BJ (cell line): ENCODE measurements around the gene PVALEF. TPM values are rescaled to one million over a fixed set of nuclear protein-coding genes. Genes with fewer than 3 reads are reported as not detected.

Source experiments
- CTCF ChIA-PET: fragments of 350-600 bp; formaldehyde crosslinking; extraction: SDS; loops from one replicate; lab custom pipeline; 2021; ENCODE audit warnings: antibody characterized with exemption, inconsistent platforms; lab: Yijun Ruan, JAX
- POLR2A ChIA-PET: fragments of 300-600 bp; sonication (Branson Sonifier 250); formaldehyde crosslinking; extraction: SDS; loops from one replicate; lab custom pipeline; 2021; ENCODE audit warnings: antibody characterized with exemption; lab: Charles Lee
- DNase-seq: peaks from one replicate; pipeline ENCODE4 v3.0.0-alpha.2; 2011; ENCODE audit warnings: low read depth
- H3K27me3 ChIP-seq: 2 replicates; pipeline ENCODE4 v1.6.0; 2011; ENCODE audit warnings: low read length; ENCODE audit not compliant: control insufficient read depth, insufficient read depth
- H3K36me3 ChIP-seq: 2 replicates; pipeline ENCODE4 v1.5.1; 2011; ENCODE audit warnings: low read length; ENCODE audit not compliant: control insufficient read depth, insufficient read depth
- H3K4me3 ChIP-seq: 2 replicates; pipeline ENCODE4 v1.5.1; 2011; ENCODE audit warnings: low read depth, mild to moderate bottlenecking, control low read depth, low read length
- CTCF ChIP-seq: IDR thresholded peaks from 2 replicates; pipeline ENCODE4 v1.5.1; 2011; ENCODE audit warnings: low read depth, mild to moderate bottlenecking, control low read depth, inconsistent platforms, low read length, moderate library complexity; ENCODE audit not compliant: insufficient read depth
- polyA plus RNA-seq: library from polyadenylated mRNA; depleted of rRNA; stranded (reverse); fragments of >200 nt; gene quantifications from 2 replicates; pipeline ENCODE4 v1.2.3, GENCODE V29; 2011

The PVALEF gene
- polyA plus RNA-seq, 1 experiment = not detected

- peaks cover 2% of the 10 kb centered on the region for H3K36me3 ChIP-seq
- DNase-seq = no peak
- TF ChIP-seq CTCF = no peak
- POLR2A ChIA-PET = no interaction called here
- peak overlapping the region; percentile 70 for H3K4me3 ChIP-seq
- peaks cover 2% of the 10 kb centered on the region; the same call in 1 of the 2 replicates for H3K27me3 ChIP-seq
- CTCF ChIA-PET = interaction anchor here (1.2 to 3.2 kb wide), 2 partner anchors 16 to 25 kb away, joined by 3 to 16 read pairs; no protein-coding TSS in a partner anchor
Observed at GRCh38 chr17:81118308-81119221, 46.7 kb upstream of the PVALEF start.

GRCh38 chr17:81119223-81120148, 45.8 kb upstream of the PVALEF start:
- peak; percentile 17 for DNase-seq
- ChIA-PET POLR2A (no interaction called here), CTCF (interaction anchor here (0.6 to 1.2 kb wide), 3 partner anchors 22 to 82 kb away, joined by 3 read pairs; no protein-coding TSS in a partner anchor)
- Histone ChIP-seq H3K27me3 (peaks cover 2% of the 10 kb centered on the region; the same call in 1 of the 2 replicates), H3K36me3 (peaks cover 2% of the 10 kb centered on the region), H3K4me3 (peak overlapping the region; percentile 70)
- TF ChIP-seq CTCF = peak; percentile 35

GRCh38 chr17:81120149-81120484, 45.2 kb upstream of the PVALEF start:
- DNase-seq = no peak
- no peak for TF ChIP-seq CTCF
- peak overlapping the region; percentile 1 for H3K4me3 ChIP-seq
- peaks cover 2% of the 10 kb centered on the region; the same call in 1 of the 2 replicates for H3K27me3 ChIP-seq
- no peaks in the 10 kb centered on the region; the same call in none of the 2 replicates for H3K36me3 ChIP-seq
- CTCF ChIA-PET = interaction anchor here (0.9 kb wide), 1 partner anchor 22 kb away, joined by 3 read pairs; no protein-coding TSS in a partner anchor
- POLR2A ChIA-PET = no interaction called here

GRCh38 chr17:81120695-81121621, 44.3 kb upstream of the PVALEF start:
- peaks cover 2% of the 10 kb centered on the region; the same call in 1 of the 2 replicates for H3K27me3 ChIP-seq
- no peak overlapping the region for H3K4me3 ChIP-seq
- no peak for DNase-seq
- CTCF ChIA-PET = interaction anchor here (0.9 to 1.4 kb wide), 2 partner anchors 21 to 23 kb away, joined by 3 read pairs; no protein-coding TSS in a partner anchor
- H3K36me3 ChIP-seq = no peaks in the 10 kb centered on the region
- POLR2A ChIA-PET = no interaction called here
- TF ChIP-seq CTCF = no peak
